OCI-LY1 (cell line): ENCODE measurements around the gene HOMER2.

ENCODE experiments used
- CTCF ChIP-seq: fragments of 200-600 bp; sonication (generic), shearing (Covaris generic); IDR thresholded peaks from 2 replicates; pipeline ENCODE4 v1.5.1; 2017; ENCODE audit warnings: mild to moderate bottlenecking, antibody characterized with exemption, low read length, moderate library complexity, mixed read lengths
- EZH2 ChIP-seq: fragments of 200-600 bp; sonication (generic), shearing (Covaris generic); IDR thresholded peaks from 2 replicates; pipeline ENCODE4 v1.8.0; 2017; ENCODE audit warnings: borderline replicate concordance, mixed run types, mild to moderate bottlenecking, antibody characterized with exemption, low read length, moderate library complexity, mixed read lengths

- TF ChIP-seq EZH2 (no peak), CTCF (no peak)
These were observed 6.3 kb downstream of the HOMER2 start for GRCh38 chr15:82946155-82946701.
